GM12878 (cell line): Measurements from ENCODE around the gene MAVS. TPM values are rescaled to one million over a fixed set of nuclear protein-coding genes. Genes with fewer than 3 reads are reported as not detected.

ENCODE experiments used
- ATF3 ChIP-seq: IDR thresholded peaks from 2 replicates; pipeline ENCODE4 v1.6.1; 2011; ENCODE audit warnings: low read depth, mild to moderate bottlenecking, low read length, moderate library complexity, borderline replicate concordance; ENCODE audit errors: extremely low read depth
- ATF7 ChIP-seq: fragments of 450-650 bp; IDR thresholded peaks from 2 replicates; pipeline ENCODE4 v1.6.1; 2016; ENCODE audit warnings: low read depth, mild to moderate bottlenecking
- BRCA1 ChIP-seq: IDR thresholded peaks from 2 replicates; pipeline ENCODE4 v1.6.1; 2011; ENCODE audit warnings: low read depth, low read length, improper control_type of control experiment
- CHD2 ChIP-seq: IDR thresholded peaks from 2 replicates; pipeline ENCODE4 v1.6.1; 2011; ENCODE audit warnings: low read depth, low read length, improper control_type of control experiment, borderline replicate concordance
- DPF2 ChIP-seq: fragments of 450-650 bp; IDR thresholded peaks from 2 replicates; pipeline ENCODE4 v1.6.1; 2017; ENCODE audit warnings: mild to moderate bottlenecking
- E2F4 ChIP-seq: IDR thresholded peaks from 2 replicates; pipeline ENCODE4 v1.6.1; 2012; ENCODE audit warnings: low read depth, low read length, improper control_type of control experiment
- E2F8 ChIP-seq: fragments of 450-650 bp; IDR thresholded peaks from 2 replicates; pipeline ENCODE4 v1.6.1; 2018; ENCODE audit warnings: mild to moderate bottlenecking, low read depth, moderate library complexity; ENCODE audit not compliant: partially characterized antibody
- ETV6 ChIP-seq, 2 experiments: fragments of 450-650 bp in 1 of 2; IDR thresholded peaks in 1 of 2; conservative IDR thresholded peaks in 1 of 2; 2 replicates each; pipeline ENCODE4 v1.6.1; 2014; ENCODE audit warnings: antibody characterized with exemption in 1 of 2, borderline replicate concordance in 1 of 2, low read depth in 1 of 2, mild to moderate bottlenecking in 1 of 2, moderate library complexity in 1 of 2
- FOXK2 ChIP-seq: fragments of 450-650 bp; IDR thresholded peaks from 2 replicates; pipeline ENCODE4 v1.6.1; 2017; ENCODE audit warnings: mild to moderate bottlenecking, moderate library complexity
- GATAD2B ChIP-seq: fragments of 450-650 bp; conservative IDR thresholded peaks from 2 replicates; pipeline ENCODE4 v1.6.1; 2017; ENCODE audit warnings: low read depth, mild to moderate bottlenecking, moderate library complexity
- IKZF1 ChIP-seq: fragments of 450-650 bp; conservative IDR thresholded peaks from 2 replicates; pipeline ENCODE4 v1.6.1; 2017; ENCODE audit warnings: antibody characterized with exemption, mild to moderate bottlenecking
- NFYB ChIP-seq: IDR thresholded peaks from 2 replicates; pipeline ENCODE4 v1.6.1; 2011; ENCODE audit warnings: low read depth, mild to moderate bottlenecking, low read length, improper control_type of control experiment, moderate library complexity; ENCODE audit not compliant: insufficient read depth
- PAX5 ChIP-seq: IDR thresholded peaks from 2 replicates; pipeline ENCODE4 v1.6.1; 2011; ENCODE audit warnings: low read depth, low read length, borderline replicate concordance
- POLR2AphosphoS2 ChIP-seq: IDR thresholded peaks from 2 replicates; pipeline ENCODE4 v1.6.1; 2011; ENCODE audit warnings: low read depth, mild to moderate bottlenecking, low read length, improper control_type of control experiment, moderate library complexity
- RELB ChIP-seq: fragments of 450-650 bp; IDR thresholded peaks from 2 replicates; pipeline ENCODE4 v1.6.1; 2017; ENCODE audit warnings: low read depth, mild to moderate bottlenecking, moderate library complexity
- SIN3A ChIP-seq: IDR thresholded peaks from 2 replicates; pipeline ENCODE4 v1.6.1; 2012; ENCODE audit warnings: low read depth, low read length, improper control_type of control experiment
- SMAD5 ChIP-seq: IDR thresholded peaks from 2 replicates; pipeline ENCODE4 v1.6.1; 2016; ENCODE audit warnings: antibody characterized with exemption, low read depth
- ZBTB4 ChIP-seq: fragments of 450-650 bp; formaldehyde crosslinking; IDR thresholded peaks from 2 replicates; pipeline ENCODE4 v1.4.0; 2022; ENCODE audit warnings: mild to moderate bottlenecking, moderate library complexity
- ZNF207 ChIP-seq: fragments of 450-650 bp; IDR thresholded peaks from 2 replicates; pipeline ENCODE4 v1.6.1; 2014; ENCODE audit warnings: antibody characterized with exemption, mild to moderate bottlenecking, borderline replicate concordance
- polyA plus RNA-seq, 11 experiments: library from polyadenylated mRNA; depleted of rRNA in 4 of 11; unstranded in 6 of 11; stranded (reverse) in 5 of 11; fragments of >200 nt; fragmentation: Nextera tagmentation in 4 of 11; fragmentation: Illumina TruSeq in 1 of 11; extraction: Ambion mirVana in 4 of 11; extraction: Trizol in 1 of 11; gene quantifications; 1 replicate in 1 of 11; 2 replicates in 10 of 11; pipeline versions ENCODE4 v1.2.1 to v1.2.3, GENCODE V29; 2011 to 2016; ENCODE audit warnings: inconsistent platforms in 2 of 11, missing spikeins in 2 of 11, low read depth in 1 of 11
- total RNA-seq, 4 experiments: library from RNA; depleted of rRNA in 3 of 4; stranded (reverse); fragments of >200 nt in 3 of 4; fragmentation: Illumina TruSeq in 1 of 4; extraction: Trizol in 1 of 4; gene quantifications; 2 replicates each; pipeline versions ENCODE4 v1.2.1 to v1.2.3, GENCODE V29; 2013 to 2021

Gene MAVS
- total and polyA plus RNA-seq, 10 of the 15 experiments (the other 5 are each of a cell fraction or from before 2014, with no cell fraction given): 1.6 to 25.2 (median 12.6) TPM

GRCh38 chr20:3888622-3889488, 42.2 kb downstream of the MAVS start, which contains the start of gene PANK2 (continued):
- TF ChIP-seq FOXK2 (peak; percentile 32; the same call in 1 of the 2 replicates), ZBTB4 (no peak), DPF2 (peak; percentile 100), NFYB (peak; percentile 98), SIN3A (no peak; the same call in 1 of the 2 replicates), E2F4 (peak; percentile 16; the same call in 1 of the 2 replicates), RELB (peak; percentile 22; the same call in 1 of the 2 replicates), BRCA1 (no peak), IKZF1 (peak; percentile 80), ATF7 (peak; percentile 39; the same call in 1 of the 2 replicates), ATF3 (no peak), ETV6 (conservative IDR thresholded peaks at IDR 0.05 in 1 of 2, IDR thresholded peaks at IDR 0.05 in 1 of 2; ENCODE audit: borderline replicate concordance in 1 of 2, low read depth in 1 of 2) (no peak), SMAD5 (peak; percentile 64), POLR2AphosphoS2 (0 out of 2 replicates have a peak, but pooled peaks have one; percentile 66), ZNF207 (peak; percentile 70; the same call in 1 of the 2 replicates), PAX5 (0 out of 2 replicates have a peak, but pooled peaks have one; percentile 11), E2F8 (peak; percentile 36), CHD2 (peak; percentile 98), GATAD2B (peak; percentile 32)
